Subcutaneous abdominal adipose tissue (tissue), 5 donors: ENCODE measurements around the gene GPC3.

Experiments
- H3K27ac ChIP-seq: one replicate; pipeline ENCODE4 v1.7.0; 2013; ENCODE audit warnings: low read depth, mild to moderate bottlenecking, inconsistent platforms, low read length, moderate library complexity
- H3K27me3 ChIP-seq, 5 donors: one replicate each; pipeline ENCODE4 v1.7.0; 2013; ENCODE audit warnings: low read length in 5 of 5, inconsistent platforms in 1 of 5; ENCODE audit not compliant: control insufficient read depth in 5 of 5, insufficient read depth in 4 of 5
- H3K36me3 ChIP-seq, 5 donors: one replicate each; pipeline ENCODE4 v1.7.0; 2013; ENCODE audit warnings: low read length in 5 of 5; ENCODE audit not compliant: control insufficient read depth in 5 of 5, insufficient read depth in 5 of 5
- H3K4me1 ChIP-seq, 5 donors: one replicate each; pipeline ENCODE4 v1.7.0; 2013; ENCODE audit warnings: low read length in 5 of 5, mild to moderate bottlenecking in 3 of 5, moderate library complexity in 1 of 5; ENCODE audit not compliant: control insufficient read depth in 5 of 5, insufficient read depth in 5 of 5
- H3K4me3 ChIP-seq, 5 donors: one replicate each; pipeline ENCODE4 v1.7.0; 2013; ENCODE audit warnings: low read length in 5 of 5, low read depth in 1 of 5
- H3K9ac ChIP-seq, 5 donors: one replicate each; pipeline ENCODE4 v1.7.0; 2013; ENCODE audit warnings: low read length in 5 of 5, mild to moderate bottlenecking in 4 of 5, moderate library complexity in 3 of 5
- H3K9me3 ChIP-seq, 5 donors: one replicate each; pipeline ENCODE4 v1.7.0; 2013; ENCODE audit warnings: low read length in 5 of 5; ENCODE audit not compliant: control insufficient read depth in 5 of 5
- donor health status: healthy.
- donor health status: healthy.
- donor health status: healthy.
- donor health status: healthy.
- donor health status: healthy.

GPC3 gene

DNA sequence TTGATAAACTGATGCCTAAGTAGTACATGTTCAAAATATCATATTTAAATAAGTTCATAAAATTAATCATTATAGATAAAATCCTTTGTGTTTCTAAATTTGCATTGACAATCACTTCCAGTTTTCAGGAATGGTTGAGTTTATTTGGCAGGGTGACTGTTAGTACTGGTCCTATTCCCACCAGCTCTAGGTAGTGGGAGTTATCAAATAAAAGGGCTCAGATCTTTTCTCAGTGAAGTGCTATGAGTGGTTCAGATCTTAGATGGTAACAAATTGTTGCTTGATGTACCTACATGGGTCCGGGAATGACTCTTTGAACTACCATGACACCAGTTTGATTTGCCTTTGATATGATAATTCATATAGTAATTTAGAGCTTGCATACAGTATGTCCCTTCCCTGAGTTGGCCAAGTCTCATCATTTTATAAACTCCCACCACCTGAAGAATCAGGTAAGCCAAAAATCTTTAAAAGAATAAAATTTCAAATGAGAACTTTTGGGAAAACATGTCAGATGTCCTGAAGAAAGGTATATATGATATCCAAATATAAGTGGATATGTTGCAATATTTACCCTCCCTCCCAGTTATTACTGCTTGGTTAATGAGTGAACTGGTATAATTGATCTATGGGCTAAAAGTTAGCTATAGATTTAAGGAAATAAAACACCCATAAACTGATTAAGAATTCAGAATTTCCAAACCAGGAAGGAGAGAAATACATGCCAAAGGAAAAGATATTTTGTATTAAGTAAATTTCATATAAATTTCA is 28.6 kb downstream of the GPC3 start:
- no peak overlapping the region for H3K4me3 ChIP-seq

DNA sequence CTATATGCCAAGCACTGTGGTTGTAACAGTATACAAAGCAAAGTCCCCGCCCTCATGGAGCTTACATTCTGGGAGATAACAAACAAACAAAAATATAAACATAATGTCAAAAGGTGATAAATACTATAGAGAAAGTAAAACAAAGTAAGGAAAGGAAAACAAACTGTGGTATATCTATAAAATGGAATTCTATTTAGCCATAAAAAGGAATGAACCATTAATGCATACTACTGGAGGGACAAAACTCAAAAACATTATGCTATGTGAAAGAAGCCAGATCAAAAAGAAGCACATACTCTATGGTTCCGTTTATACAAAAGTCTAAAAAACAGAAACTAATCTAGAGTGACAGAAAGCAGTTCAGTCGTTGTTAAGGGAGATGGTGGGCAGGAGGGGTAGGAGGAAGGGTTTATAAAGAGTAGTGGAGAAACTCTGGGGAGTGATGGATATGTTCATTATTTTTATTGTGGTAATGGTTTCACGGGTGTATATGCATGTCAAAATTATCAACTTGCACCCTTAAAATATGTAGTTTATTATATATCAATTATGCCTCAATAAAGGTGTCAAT is 31.5 kb downstream of the GPC3 start:
- H3K9ac ChIP-seq, result no peak overlapping the region
- H3K4me1 ChIP-seq, result no peaks in the 10 kb centered on the region
- peaks cover 0 to 4% (median 0%) of the 10 kb centered on the region in 5 donors for H3K27me3 ChIP-seq
- no peak overlapping the region for H3K4me3 ChIP-seq
- peaks cover 0 to 2% (median 0%) of the 10 kb centered on the region in 5 donors for H3K9me3 ChIP-seq
- H3K36me3 ChIP-seq, result no peaks in the 10 kb centered on the region
- H3K27ac ChIP-seq, result no peak overlapping the region

More for the DNA sequence above, 28.6 kb downstream of the GPC3 start:
- Histone ChIP-seq H3K9ac (no peak overlapping the region), H3K4me1 (no peaks in the 10 kb centered on the region), H3K27me3 (peaks cover 0 to 4% (median 2%) of the 10 kb centered on the region in 5 donors), H3K9me3 (peaks cover 0 to 2% (median 0%) of the 10 kb centered on the region in 5 donors), H3K27ac (no peak overlapping the region), H3K36me3 (no peaks in the 10 kb centered on the region)

- H3K27ac ChIP-seq, result no peak overlapping the region
- H3K4me1 ChIP-seq, result no peaks in the 10 kb centered on the region
- H3K36me3 ChIP-seq, result no peaks in the 10 kb centered on the region
- peaks cover 0 to 4% (median 3%) of the 10 kb centered on the region in 5 donors for H3K27me3 ChIP-seq
- H3K9ac ChIP-seq, result no peak overlapping the region
- peaks cover 0 to 2% (median 0%) of the 10 kb centered on the region in 5 donors for H3K9me3 ChIP-seq
- H3K4me3 ChIP-seq, result no peak overlapping the region
Observed at GRCh38 chrX:133953078-133953477, 32.3 kb downstream of the GPC3 start.

- Histone ChIP-seq H3K36me3 (no peaks in the 10 kb centered on the region), H3K4me1 (no peaks in the 10 kb centered on the region), H3K4me3 (no peak overlapping the region), H3K9me3 (peaks cover 0 to 2% (median 0%) of the 10 kb centered on the region in 5 donors), H3K27ac (no peak overlapping the region), H3K9ac (no peak overlapping the region), H3K27me3 (peaks cover 0 to 14% (median 3%) of the 10 kb centered on the region in 5 donors)
Observed at GRCh38 chrX:133951098-133951497, 34.3 kb downstream of the GPC3 start.

GRCh38 chrX:133950214-133950613 is 35.2 kb downstream of the GPC3 start:
- Histone ChIP-seq H3K27me3 (peaks cover 0 to 16% (median 2%) of the 10 kb centered on the region in 5 donors), H3K4me3 (no peak overlapping the region), H3K27ac (no peak overlapping the region), H3K36me3 (no peaks in the 10 kb centered on the region), H3K9me3 (peaks cover 0 to 2% (median 0%) of the 10 kb centered on the region in 5 donors), H3K9ac (no peak overlapping the region), H3K4me1 (no peaks in the 10 kb centered on the region)

DNA sequence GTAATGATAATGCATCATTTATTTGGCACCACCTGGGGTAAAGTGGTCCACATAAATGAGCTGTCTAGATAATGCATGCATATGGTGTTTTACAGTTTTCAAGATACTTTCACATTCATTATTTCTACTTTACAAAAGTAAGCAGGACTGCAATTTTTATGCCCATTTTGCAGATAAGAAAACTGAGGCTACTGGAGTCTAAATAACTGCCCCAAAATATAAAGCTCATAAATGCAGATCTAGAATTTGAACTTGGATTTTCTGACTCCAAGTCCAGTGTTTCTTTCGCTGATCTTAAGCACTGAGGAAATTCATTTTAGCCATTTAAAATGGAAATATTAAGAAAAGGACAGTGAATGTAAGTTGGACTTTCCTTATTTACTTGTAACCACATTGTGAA is 36.5 kb downstream of the GPC3 start:
- Histone ChIP-seq H3K9ac (no peak overlapping the region), H3K27ac (no peak overlapping the region), H3K9me3 (peaks cover 0 to 2% (median 0%) of the 10 kb centered on the region in 5 donors), H3K4me3 (no peak overlapping the region), H3K36me3 (no peaks in the 10 kb centered on the region), H3K27me3 (peaks cover 0 to 18% (median 2%) of the 10 kb centered on the region in 5 donors), H3K4me1 (no peaks in the 10 kb centered on the region)

GRCh38 chrX:133947996-133948395 is 37.4 kb downstream of the GPC3 start:
- H3K4me3 ChIP-seq, result no peak overlapping the region
- no peaks in the 10 kb centered on the region for H3K4me1 ChIP-seq
- H3K9ac ChIP-seq, result no peak overlapping the region
- no peak overlapping the region for H3K27ac ChIP-seq
- H3K36me3 ChIP-seq, result no peaks in the 10 kb centered on the region
- peaks cover 0 to 18% (median 2%) of the 10 kb centered on the region in 5 donors for H3K27me3 ChIP-seq
- H3K9me3 ChIP-seq, result no peaks in the 10 kb centered on the region

DNA sequence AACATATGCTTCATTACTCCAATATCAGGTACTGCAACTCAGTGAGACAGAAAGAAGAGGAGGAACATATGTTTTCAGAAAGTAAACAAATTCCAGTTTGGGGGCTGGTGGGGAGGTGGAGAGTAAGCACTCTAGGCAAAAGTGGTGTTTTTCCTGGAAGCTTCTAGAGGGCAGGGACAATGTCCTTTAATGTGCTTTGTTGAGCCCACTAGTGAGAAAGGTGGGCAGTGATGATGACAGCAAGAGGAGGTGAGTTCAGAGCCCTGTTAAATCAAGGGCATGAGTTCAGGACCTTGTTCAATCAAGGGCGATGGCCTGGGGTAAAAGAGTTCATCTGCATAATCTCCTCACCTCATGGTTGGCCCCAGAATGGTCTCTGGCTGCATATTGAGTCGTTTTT is 38.4 kb downstream of the GPC3 start:
- H3K36me3 ChIP-seq, result no peaks in the 10 kb centered on the region
- H3K4me1 ChIP-seq, result no peaks in the 10 kb centered on the region
- H3K4me3 ChIP-seq, result no peak overlapping the region
- peaks cover 0 to 18% (median 2%) of the 10 kb centered on the region in 5 donors for H3K27me3 ChIP-seq
- H3K9ac ChIP-seq, result no peak overlapping the region
- H3K27ac ChIP-seq, result no peak overlapping the region
- no peaks in the 10 kb centered on the region for H3K9me3 ChIP-seq

DNA sequence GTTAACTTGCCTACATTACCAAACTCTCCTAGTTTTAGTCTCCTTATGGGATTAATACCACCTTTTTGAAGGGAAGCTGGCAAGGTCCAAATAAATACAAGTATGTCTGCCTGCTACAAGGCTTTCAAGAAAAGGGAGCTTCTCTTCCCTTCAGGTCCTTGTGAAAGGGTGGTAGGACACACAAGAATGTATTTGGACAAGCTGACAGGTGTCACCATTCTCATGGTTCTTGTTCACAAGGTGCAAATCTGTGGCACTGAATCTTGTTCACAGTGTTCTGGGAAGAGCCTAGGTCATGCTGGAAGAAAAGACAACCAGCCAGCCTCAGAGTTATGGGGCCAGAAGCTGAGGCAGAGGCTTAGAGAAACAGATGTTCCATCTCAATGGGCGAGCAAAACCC is 41.9 kb downstream of the GPC3 start:
- Histone ChIP-seq H3K9me3 (no peaks in the 10 kb centered on the region), H3K36me3 (no peaks in the 10 kb centered on the region), H3K27me3 (peaks cover 0 to 18% (median 2%) of the 10 kb centered on the region in 5 donors), H3K4me1 (no peaks in the 10 kb centered on the region), H3K9ac (no peak overlapping the region), H3K4me3 (no peak overlapping the region), H3K27ac (no peak overlapping the region)

- Histone ChIP-seq H3K9ac (no peak overlapping the region), H3K36me3 (no peaks in the 10 kb centered on the region), H3K4me1 (no peaks in the 10 kb centered on the region), H3K27me3 (peaks cover 0 to 8% (median under 1%) of the 10 kb centered on the region in 5 donors), H3K27ac (no peak overlapping the region), H3K9me3 (no peaks in the 10 kb centered on the region), H3K4me3 (no peak overlapping the region)
Observed at GRCh38 chrX:133939655-133940302, 45.6 kb downstream of the GPC3 start.
